GM23338 (cell line): ENCODE results near the gene SRPK2. TPM values are rescaled to one million over a fixed set of nuclear protein-coding genes. Genes with fewer than 3 reads are reported as not detected.
"Not testable (repeated sequence)": the region's sequence is repeated elsewhere in the genome, so short reads cannot be mapped to it uniquely, and the experiment has no call there.

Experiments used
- ATAC-seq: fragments of 200-7000 bp; cut with Tn5 transposase; 3 replicates; pipeline ENCODE4 v1.9.1; 2020
- DNase-seq: peaks from one replicate; pipeline ENCODE4 v3.0.0-alpha.2; 2015; ENCODE audit warnings: low spot score
- H2AFZ ChIP-seq: fragments of 200-600 bp; sonication (generic); 2 replicates; pipeline ENCODE4 v1.8.0; 2016; ENCODE audit warnings: antibody characterized with exemption, mild to moderate bottlenecking, moderate library complexity
- H3F3A ChIP-seq: fragments of 200-600 bp; sonication (generic); replicated peaks from 2 replicates; pipeline ENCODE4 v1.8.0; 2017; ENCODE audit warnings: antibody characterized with exemption, mixed run types, low read depth
- H3K27ac ChIP-seq: fragments of 200-600 bp; sonication (generic); 2 replicates; pipeline ENCODE4 v1.6.1; 2016; ENCODE audit warnings: low read depth
- H3K27me3 ChIP-seq: fragments of 200-600 bp; sonication (generic); 2 replicates; pipeline ENCODE4 v1.8.0; 2016; ENCODE audit warnings: mild to moderate bottlenecking, mixed run types, moderate library complexity; ENCODE audit not compliant: insufficient read depth
- H3K36me3 ChIP-seq: fragments of 200-600 bp; sonication (generic); 2 replicates; pipeline ENCODE4 v1.8.0; 2016; ENCODE audit warnings: mild to moderate bottlenecking; ENCODE audit not compliant: insufficient read depth
- H3K4me1 ChIP-seq: fragments of 200-600 bp; sonication (generic); 2 replicates; pipeline ENCODE4 v1.8.0; 2016; ENCODE audit warnings: mild to moderate bottlenecking, moderate library complexity; ENCODE audit not compliant: insufficient read depth
- H3K4me2 ChIP-seq: fragments of 200-600 bp; sonication (generic); 2 replicates; pipeline ENCODE4 v1.7.1; 2017; ENCODE audit warnings: mixed run types
- H3K4me3 ChIP-seq: fragments of 200-600 bp; sonication (generic); 2 replicates; pipeline ENCODE4 v1.6.1; 2016; ENCODE audit warnings: mixed run types
- H3K79me2 ChIP-seq: fragments of 200-600 bp; sonication (generic); replicated peaks from 2 replicates; pipeline ENCODE4 v1.8.0; 2017; ENCODE audit warnings: mild to moderate bottlenecking; ENCODE audit not compliant: insufficient read depth
- H3K9me2 ChIP-seq: fragments of 200-600 bp; sonication (generic); 2 replicates; pipeline ENCODE4 v1.8.0; 2017; ENCODE audit not compliant: insufficient read depth
- H4K20me1 ChIP-seq: fragments of 200-600 bp; sonication (generic); replicated peaks from 2 replicates; pipeline ENCODE4 v1.8.0; 2017; ENCODE audit warnings: mild to moderate bottlenecking; ENCODE audit not compliant: insufficient read depth
- H3K27ac Mint-ChIP-seq: 2 replicates; pipeline ENCODE4 v1.8.0; 2020; ENCODE audit warnings: inconsistent platforms, mild to moderate bottlenecking, moderate library complexity, mixed read lengths
- H3K27me3 Mint-ChIP-seq: 3 replicates; pipeline ENCODE4 v1.8.0; 2022; ENCODE audit warnings: low read depth, mild to moderate bottlenecking, moderate library complexity, mixed read lengths, inconsistent platforms; ENCODE audit not compliant: insufficient read depth, poor library complexity
- H3K36me3 Mint-ChIP-seq: 3 replicates; pipeline ENCODE4 v1.8.0; 2021; ENCODE audit warnings: low read depth, mild to moderate bottlenecking, inconsistent platforms, moderate library complexity, mixed read lengths
- H3K4me1 Mint-ChIP-seq: 3 replicates; pipeline ENCODE4 v1.8.0; 2020; ENCODE audit warnings: mild to moderate bottlenecking, inconsistent platforms, mixed read lengths
- H3K4me3 Mint-ChIP-seq: 3 replicates; pipeline ENCODE4 v1.8.0; 2021; ENCODE audit warnings: moderate library complexity, mild to moderate bottlenecking, inconsistent platforms, mixed read lengths
- H3K9me3 Mint-ChIP-seq: 3 replicates; pipeline ENCODE4 v1.8.0; 2020; ENCODE audit warnings: moderate library complexity, mild to moderate bottlenecking, inconsistent platforms, mixed read lengths
- ETS1 ChIP-seq: IDR thresholded peaks from 2 replicates; pipeline ENCODE4 v1.6.1; 2016; ENCODE audit warnings: antibody characterized with exemption
- EZH2phosphoT487 ChIP-seq: fragments of 200-600 bp; sonication (generic); IDR thresholded peaks from one replicate; pipeline ENCODE4 v1.8.1; 2018; ENCODE audit warnings: antibody characterized with exemption; ENCODE audit not compliant: unreplicated experiment
- JUNB ChIP-seq: IDR thresholded peaks from one replicate; pipeline ENCODE4 v1.6.1; 2016; ENCODE audit warnings: antibody characterized with exemption; ENCODE audit not compliant: unreplicated experiment
- NANOG ChIP-seq: IDR thresholded peaks from 2 replicates; pipeline ENCODE4 v1.6.1; 2016; ENCODE audit warnings: antibody characterized with exemption, borderline replicate concordance
- REST ChIP-seq: IDR thresholded peaks from one replicate; pipeline ENCODE4 v1.6.1; 2018; ENCODE audit warnings: antibody characterized with exemption; ENCODE audit not compliant: unreplicated experiment
- STAT1 ChIP-seq: IDR thresholded peaks from one replicate; pipeline ENCODE4 v1.6.1; 2016; ENCODE audit warnings: antibody characterized with exemption; ENCODE audit not compliant: unreplicated experiment
- ZNF114 ChIP-seq: fragments of 250-450 bp; sonication (Bioruptor Pico); IDR thresholded peaks from 2 replicates; pipeline ENCODE4 v1.5.0; 2020; ENCODE audit warnings: mild to moderate bottlenecking, moderate library complexity
- ZNF331 ChIP-seq: fragments of 250-450 bp; sonication (Bioruptor Pico); IDR thresholded peaks from 2 replicates; pipeline ENCODE4 v1.5.0; 2020; ENCODE audit warnings: low read depth, mild to moderate bottlenecking, moderate library complexity
- ZNF462 ChIP-seq: fragments of 250-450 bp; sonication (Bioruptor Pico); IDR thresholded peaks from 2 replicates; pipeline ENCODE4 v1.5.0; 2020; ENCODE audit warnings: mild to moderate bottlenecking, moderate library complexity
- polyA plus RNA-seq: library from polyadenylated mRNA; unstranded; fragments of >200 nt; fragmentation: Nextera tagmentation; extraction: Ambion mirVana; gene quantifications from 2 replicates; pipeline ENCODE4 v1.2.1, GENCODE V29; 2016
- total RNA-seq: library from RNA; depleted of rRNA; stranded (reverse); fragments of >200 nt; shearing (Covaris generic); gene quantifications from 2 replicates; pipeline ENCODE4 v1.2.3, GENCODE V29; 2014

The SRPK2 gene
- total and polyA plus RNA-seq, 2 experiments from 2014 or later = 66.3 to 91.5 TPM

GRCh38 chr7:105195891-105196290 lies 192.8 kb downstream of the SRPK2 start (continued):
- TF ChIP-seq REST (no peak), ZNF331 (no peak), ZNF114 (CRISPR knock-in tag) (no peak), JUNB (no peak), STAT1 (no peak), EZH2phosphoT487 (no peak), ETS1 (no peak), NANOG (no peak)

GRCh38 chr7:105194959-105195358 lies 193.8 kb downstream of the SRPK2 start:
- not testable (repeated sequence) for H2AFZ ChIP-seq, H3K9me2 ChIP-seq, H3K79me2 ChIP-seq, H3K4me1 Mint-ChIP-seq, ATAC-seq, H3K4me3 ChIP-seq, H3K4me1 ChIP-seq, H3K27me3 Mint-ChIP-seq, H3K27me3 ChIP-seq, H3K4me3 Mint-ChIP-seq, H3K4me2 ChIP-seq, H3F3A ChIP-seq, H3K36me3 Mint-ChIP-seq, H3K36me3 ChIP-seq, H4K20me1 ChIP-seq, H3K27ac ChIP-seq, H3K9me3 Mint-ChIP-seq, H3K27ac Mint-ChIP-seq, DNase-seq

- Histone ChIP-seq H3K27ac (no peak overlapping the region), H2AFZ (no peak overlapping the region)
- no peak overlapping the region for H3K27ac Mint-ChIP-seq
- TF ChIP-seq ZNF462 = no peak
- TF ChIP-seq ZNF331 = no peak
- no peak for TF ChIP-seq JUNB
Measured at GRCh38 chr7:105191331-105191730, 197.4 kb downstream of the SRPK2 start.

More at GRCh38 chr7:105191331-105191730, 197.4 kb downstream of the SRPK2 start:
- no peaks in the 10 kb centered on the region for H3K9me2 ChIP-seq
- no peaks in the 10 kb centered on the region for H3K27me3 Mint-ChIP-seq
- no peaks in the 10 kb centered on the region; the same call in 2 of the 3 replicates for H3K4me1 Mint-ChIP-seq
- ATAC-seq (no peak), DNase-seq (no peak)
- no peaks in the 10 kb centered on the region; the same call in 1 of the 2 replicates for H3K4me1 ChIP-seq
- 0 out of 2 replicates have a peak, but pooled peaks cover 3% of the 10 kb centered on the region for H4K20me1 ChIP-seq
- H3K27me3 ChIP-seq = no peaks in the 10 kb centered on the region
- H3K4me3 Mint-ChIP-seq = no peak overlapping the region
- H3K4me2 ChIP-seq = no peak overlapping the region
- H3K9me3 Mint-ChIP-seq = no peaks in the 10 kb centered on the region
- no peaks in the 10 kb centered on the region for H3F3A ChIP-seq
- no peaks in the 10 kb centered on the region for H3K36me3 Mint-ChIP-seq
- H3K4me3 ChIP-seq = no peak overlapping the region
- H3K79me2 ChIP-seq = peaks cover 5% of the 10 kb centered on the region
- no peaks in the 10 kb centered on the region for H3K36me3 ChIP-seq
